ENCODE data around the gene ARHGAP5. TPM values are rescaled to one million over a fixed set of nuclear protein-coding genes. Genes with fewer than 3 reads are reported as not detected.

ARHGAP5 gene
- total RNA-seq, 1 donor: 88.7 TPM

DNA sequence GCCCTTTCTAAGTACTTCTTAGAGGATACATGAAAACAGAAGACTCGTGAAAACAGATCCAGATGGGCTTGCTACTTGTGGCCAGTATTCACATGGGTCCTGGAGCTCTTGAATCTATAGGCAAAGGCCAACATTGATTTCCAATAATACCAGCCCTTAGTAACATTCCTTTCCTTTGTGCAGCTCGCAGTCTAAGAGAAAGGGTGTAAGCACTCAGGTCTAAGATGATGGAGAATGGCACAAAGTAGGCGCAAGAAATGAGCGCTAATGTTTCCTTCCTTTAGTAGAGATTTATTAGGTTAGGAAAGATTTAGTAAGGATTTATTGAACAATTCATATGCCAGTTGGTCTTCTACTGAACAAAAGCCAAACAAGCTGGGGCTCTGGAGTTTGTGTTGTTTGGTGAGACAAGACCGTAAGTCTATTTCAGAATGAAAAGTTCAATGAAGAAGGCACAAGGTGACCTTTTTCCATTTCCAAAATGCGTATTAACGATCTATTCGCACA, 125.4 kb downstream of the ARHGAP5 start:
- Histone ChIP-seq H3K9me3 (ENCODE audit: low read depth, low read length) (no peaks in the 10 kb centered on the region), H3K4me1 (ENCODE audit: insufficient read depth, low read length) (peaks cover 18% of the 10 kb centered on the region), H3K36me3 (ENCODE audit: insufficient read depth, low read length) (no peaks in the 10 kb centered on the region), H3K4me2 (ENCODE audit: insufficient read depth, low read length) (peak overlapping the region; percentile 84), H3K4me3 (ENCODE audit: insufficient read depth, low read length) (peak overlapping the region; percentile 75), H3K27me3 (ENCODE audit: insufficient read depth, low read length) (peaks cover 28% of the 10 kb centered on the region), H2AFZ (ENCODE audit: low read length) (peak overlapping the region; percentile 92), H3K79me2 (ENCODE audit: insufficient read depth, low read length) (no peaks in the 10 kb centered on the region), H4K20me1 (ENCODE audit: insufficient read depth, low read length) (no peaks in the 10 kb centered on the region), H3K27ac (ENCODE audit: low read depth, low read length) (no peak overlapping the region)
- TF ChIP-seq, protein P1, sequence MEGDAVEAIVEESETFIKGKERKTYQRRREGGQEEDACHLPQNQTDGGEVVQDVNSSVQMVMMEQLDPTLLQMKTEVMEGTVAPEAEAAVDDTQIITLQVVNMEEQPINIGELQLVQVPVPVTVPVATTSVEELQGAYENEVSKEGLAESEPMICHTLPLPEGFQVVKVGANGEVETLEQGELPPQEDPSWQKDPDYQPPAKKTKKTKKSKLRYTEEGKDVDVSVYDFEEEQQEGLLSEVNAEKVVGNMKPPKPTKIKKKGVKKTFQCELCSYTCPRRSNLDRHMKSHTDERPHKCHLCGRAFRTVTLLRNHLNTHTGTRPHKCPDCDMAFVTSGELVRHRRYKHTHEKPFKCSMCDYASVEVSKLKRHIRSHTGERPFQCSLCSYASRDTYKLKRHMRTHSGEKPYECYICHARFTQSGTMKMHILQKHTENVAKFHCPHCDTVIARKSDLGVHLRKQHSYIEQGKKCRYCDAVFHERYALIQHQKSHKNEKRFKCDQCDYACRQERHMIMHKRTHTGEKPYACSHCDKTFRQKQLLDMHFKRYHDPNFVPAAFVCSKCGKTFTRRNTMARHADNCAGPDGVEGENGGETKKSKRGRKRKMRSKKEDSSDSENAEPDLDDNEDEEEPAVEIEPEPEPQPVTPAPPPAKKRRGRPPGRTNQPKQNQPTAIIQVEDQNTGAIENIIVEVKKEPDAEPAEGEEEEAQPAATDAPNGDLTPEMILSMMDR (IDR thresholded peaks at IDR 0.05; ENCODE audit: extremely low read depth, low read depth, low read length): no peak
- DNase-seq (ENCODE audit: insufficient read length, low spot score, missing footprints): no peak

DNA sequence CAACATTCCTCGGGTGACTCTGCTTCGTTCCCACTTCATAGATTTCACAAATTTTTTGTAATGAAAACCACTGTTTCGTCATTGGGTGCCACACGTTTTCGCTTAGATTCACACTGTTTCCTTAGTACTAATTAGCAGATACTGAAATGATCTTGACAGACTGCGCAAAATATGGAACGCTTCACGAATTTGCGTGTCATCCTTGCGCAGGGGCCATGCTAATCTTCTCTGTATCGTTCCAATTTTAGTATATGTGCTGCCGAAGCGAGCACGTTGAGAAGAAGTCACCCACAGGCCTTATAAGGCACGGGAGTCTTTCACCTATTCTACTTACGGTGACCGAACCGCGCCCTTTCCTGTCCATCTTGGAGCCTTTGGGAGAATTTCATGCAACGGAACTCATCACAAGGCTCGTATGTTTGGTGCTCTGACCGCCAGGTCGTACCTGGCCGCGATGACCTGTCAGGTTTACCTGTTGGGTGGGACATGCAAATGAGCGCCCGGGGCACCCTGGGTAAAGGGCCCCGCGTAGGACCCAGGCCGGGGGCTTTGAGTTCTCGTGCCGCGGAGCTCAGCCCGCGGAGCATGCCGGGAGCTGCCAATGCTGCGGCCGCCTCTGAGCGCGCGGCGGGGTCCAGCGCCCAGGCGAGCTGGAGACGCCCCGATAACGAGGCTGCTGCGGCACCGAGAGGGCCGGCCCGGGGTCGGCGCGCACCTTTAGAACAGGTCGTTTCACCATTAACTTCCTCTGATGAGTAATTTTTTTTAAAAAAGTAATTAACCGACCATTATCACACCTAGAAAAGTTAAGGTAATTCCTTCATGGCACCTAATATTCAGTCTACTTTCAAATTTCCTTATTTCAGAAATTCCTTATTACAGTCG, 126.1 kb downstream of the ARHGAP5 start, which contains the start of gene RNU6-8:
Gene RNU6-8 (minus strand): TSS at position 272 of the 885 bp plus-strand sequence.
- peak; percentile 76 for DNase-seq (ENCODE audit: insufficient read length, low spot score, missing footprints)
- Histone ChIP-seq H3K9me3 (ENCODE audit: low read depth, low read length) (no peaks in the 10 kb centered on the region), H3K4me1 (ENCODE audit: insufficient read depth, low read length) (peaks cover 18% of the 10 kb centered on the region), H2AFZ (ENCODE audit: low read length) (peak within 1 kb of the TSS; percentile 92), H3K27me3 (ENCODE audit: insufficient read depth, low read length) (peaks cover 28% of the 10 kb centered on the region), H3K79me2 (ENCODE audit: insufficient read depth, low read length) (no peaks in the 10 kb centered on the region), H3K4me3 (ENCODE audit: insufficient read depth, low read length) (peak within 1 kb of the TSS; percentile 75), H3K27ac (ENCODE audit: low read depth, low read length) (no peak within 1 kb of the TSS), H4K20me1 (ENCODE audit: insufficient read depth, low read length) (no peaks in the 10 kb centered on the region), H3K4me2 (ENCODE audit: insufficient read depth, low read length) (peak within 1 kb of the TSS; percentile 84), H3K36me3 (ENCODE audit: insufficient read depth, low read length) (no peaks in the 10 kb centered on the region)
- TF ChIP-seq, protein P1 (IDR thresholded peaks at IDR 0.05; ENCODE audit: extremely low read depth, low read depth, low read length): no peak

DNA sequence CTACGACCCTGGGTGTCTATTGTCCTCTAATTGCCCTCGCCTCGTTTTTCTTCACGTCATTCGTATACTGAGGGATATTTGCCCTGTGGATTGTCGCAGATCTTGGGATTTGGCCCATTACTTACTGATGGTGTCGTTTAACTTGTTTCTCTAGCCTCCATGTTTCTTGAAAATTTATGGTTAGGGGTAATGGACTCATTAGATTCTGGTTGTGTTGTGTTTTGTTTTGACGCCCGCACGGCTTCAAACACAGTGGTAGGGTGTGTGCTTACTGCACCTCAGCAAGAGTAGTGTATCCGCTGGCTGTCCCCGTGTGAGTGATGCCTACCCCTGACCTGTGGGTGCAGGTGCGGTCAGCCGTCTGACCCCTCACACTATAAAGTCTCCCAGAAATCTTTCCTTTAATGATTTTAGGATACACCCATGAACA, 126.8 kb downstream of the ARHGAP5 start:
- Histone ChIP-seq H3K36me3 (ENCODE audit: insufficient read depth, low read length) (no peaks in the 10 kb centered on the region), H3K4me3 (ENCODE audit: insufficient read depth, low read length) (peak overlapping the region; percentile 75), H3K27me3 (ENCODE audit: insufficient read depth, low read length) (peaks cover 28% of the 10 kb centered on the region), H3K27ac (ENCODE audit: low read depth, low read length) (no peak overlapping the region), H3K79me2 (ENCODE audit: insufficient read depth, low read length) (no peaks in the 10 kb centered on the region), H3K4me2 (ENCODE audit: insufficient read depth, low read length) (peak overlapping the region; percentile 84), H2AFZ (ENCODE audit: low read length) (peak overlapping the region; percentile 87), H3K4me1 (ENCODE audit: insufficient read depth, low read length) (peaks cover 18% of the 10 kb centered on the region), H4K20me1 (ENCODE audit: insufficient read depth, low read length) (no peaks in the 10 kb centered on the region), H3K9me3 (ENCODE audit: low read depth, low read length) (no peaks in the 10 kb centered on the region)
- DNase-seq (ENCODE audit: insufficient read length, low spot score, missing footprints): no peak
- TF ChIP-seq, protein P1 (IDR thresholded peaks at IDR 0.05; ENCODE audit: extremely low read depth, low read depth, low read length): no peak

DNA sequence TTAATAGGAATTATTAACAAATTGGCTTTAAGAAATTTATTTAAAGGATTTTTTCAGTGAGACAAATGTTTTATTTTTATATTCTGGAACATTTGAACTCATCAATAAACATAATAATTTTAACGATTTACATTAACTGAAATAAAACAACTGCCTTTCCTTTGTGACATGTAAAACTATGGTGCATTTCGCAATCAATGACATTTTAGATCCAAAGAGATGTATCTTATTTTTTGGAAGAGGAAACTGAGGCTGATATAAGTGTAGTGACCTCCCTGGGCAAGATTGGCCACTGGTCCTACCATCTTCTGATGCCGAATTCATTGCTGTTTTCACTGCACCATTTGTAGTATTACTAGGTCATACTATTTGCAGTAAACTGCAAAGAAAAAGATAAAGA, 128.4 kb downstream of the ARHGAP5 start:
- H3K27me3 ChIP-seq (ENCODE audit: insufficient read depth, low read length): peaks cover 28% of the 10 kb centered on the region
- no peak overlapping the region for H2AFZ ChIP-seq (ENCODE audit: low read length)
- H3K27ac ChIP-seq (ENCODE audit: low read depth, low read length): no peak overlapping the region
- TF ChIP-seq, protein P1 (IDR thresholded peaks at IDR 0.05; ENCODE audit: extremely low read depth, low read depth, low read length): no peak
- H3K4me1 ChIP-seq (ENCODE audit: insufficient read depth, low read length): peaks cover 18% of the 10 kb centered on the region
- no peaks in the 10 kb centered on the region for H3K9me3 ChIP-seq (ENCODE audit: low read depth, low read length)
- no peak overlapping the region for H3K4me2 ChIP-seq (ENCODE audit: insufficient read depth, low read length)
- H3K36me3 ChIP-seq (ENCODE audit: insufficient read depth, low read length): no peaks in the 10 kb centered on the region
- no peak overlapping the region for H3K4me3 ChIP-seq (ENCODE audit: insufficient read depth, low read length)
- DNase-seq (ENCODE audit: insufficient read length, low spot score, missing footprints): no peak
- H4K20me1 ChIP-seq (ENCODE audit: insufficient read depth, low read length): no peaks in the 10 kb centered on the region
- H3K79me2 ChIP-seq (ENCODE audit: insufficient read depth, low read length): no peaks in the 10 kb centered on the region

Measured in osteoblast (primary cell).